Esophagus squamous epithelium (tissue), 4 donors: ENCODE measurements around the gene DNM3.

Experiments used
- CTCF ChIP-seq, 6 experiments: fragments of 450-650 bp in 4 of 6; fragments of 200-600 bp in 2 of 6; sonication (generic) in 2 of 6; IDR thresholded peaks; one replicate each; pipeline ENCODE4 v1.5.1; 2016 to 2019; ENCODE audit warnings: antibody characterized with exemption in 6 of 6, mild to moderate bottlenecking in 4 of 6, moderate library complexity in 4 of 6
- POLR2A ChIP-seq, 4 donors: fragments of 450-650 bp; IDR thresholded peaks; one replicate each; pipeline ENCODE4 v1.6.1; 2017; ENCODE audit warnings: antibody characterized with exemption in 4 of 4, mild to moderate bottlenecking in 4 of 4, moderate library complexity in 3 of 4

- TF ChIP-seq CTCF (IDR thresholded peaks at IDR 0.05): no peak
- TF ChIP-seq POLR2A (IDR thresholded peaks at IDR 0.05): no peak
Measured at GRCh38 chr1:172347416-172347815, 506.1 kb downstream of the DNM3 start.
